Measurements from ENCODE around the gene ZNF407.

Gene ZNF407

DNA sequence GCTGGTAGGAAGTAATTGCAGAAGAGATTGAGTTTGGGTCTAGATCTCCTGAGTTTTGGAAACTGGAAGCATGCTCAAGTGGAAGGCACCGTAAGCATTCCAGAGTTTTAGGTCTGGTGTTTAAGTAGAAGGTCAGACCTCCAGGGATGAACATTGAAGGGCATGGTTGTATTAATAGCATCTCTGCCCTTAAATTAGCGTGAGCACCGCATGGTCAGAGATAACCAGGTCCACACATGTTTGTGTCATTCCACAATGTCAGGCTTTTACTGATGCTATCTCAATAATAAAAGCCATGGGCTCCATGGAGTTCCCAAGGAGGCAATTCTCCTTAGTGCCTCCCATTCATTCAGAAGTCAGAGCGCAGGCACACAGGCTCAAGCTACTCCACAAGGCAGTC lies 28.3 kb upstream of the ZNF407 start:
- DNase-seq (ENCODE audit: extremely low spot score), result no peak
- ChIA-PET POLR2A (no interaction called here), CTCF (interaction anchor here (1.5 to 2.0 kb wide), 2 partner anchors 16 to 17 kb away, joined by 3 to 10 read pairs; no protein-coding TSS in a partner anchor)
- TF ChIP-seq, protein P1, sequence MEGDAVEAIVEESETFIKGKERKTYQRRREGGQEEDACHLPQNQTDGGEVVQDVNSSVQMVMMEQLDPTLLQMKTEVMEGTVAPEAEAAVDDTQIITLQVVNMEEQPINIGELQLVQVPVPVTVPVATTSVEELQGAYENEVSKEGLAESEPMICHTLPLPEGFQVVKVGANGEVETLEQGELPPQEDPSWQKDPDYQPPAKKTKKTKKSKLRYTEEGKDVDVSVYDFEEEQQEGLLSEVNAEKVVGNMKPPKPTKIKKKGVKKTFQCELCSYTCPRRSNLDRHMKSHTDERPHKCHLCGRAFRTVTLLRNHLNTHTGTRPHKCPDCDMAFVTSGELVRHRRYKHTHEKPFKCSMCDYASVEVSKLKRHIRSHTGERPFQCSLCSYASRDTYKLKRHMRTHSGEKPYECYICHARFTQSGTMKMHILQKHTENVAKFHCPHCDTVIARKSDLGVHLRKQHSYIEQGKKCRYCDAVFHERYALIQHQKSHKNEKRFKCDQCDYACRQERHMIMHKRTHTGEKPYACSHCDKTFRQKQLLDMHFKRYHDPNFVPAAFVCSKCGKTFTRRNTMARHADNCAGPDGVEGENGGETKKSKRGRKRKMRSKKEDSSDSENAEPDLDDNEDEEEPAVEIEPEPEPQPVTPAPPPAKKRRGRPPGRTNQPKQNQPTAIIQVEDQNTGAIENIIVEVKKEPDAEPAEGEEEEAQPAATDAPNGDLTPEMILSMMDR (IDR thresholded peaks at IDR 0.05; ENCODE audit: control extremely low read depth, extremely low read depth, low read depth, missing control alignments), result no peak

DNA sequence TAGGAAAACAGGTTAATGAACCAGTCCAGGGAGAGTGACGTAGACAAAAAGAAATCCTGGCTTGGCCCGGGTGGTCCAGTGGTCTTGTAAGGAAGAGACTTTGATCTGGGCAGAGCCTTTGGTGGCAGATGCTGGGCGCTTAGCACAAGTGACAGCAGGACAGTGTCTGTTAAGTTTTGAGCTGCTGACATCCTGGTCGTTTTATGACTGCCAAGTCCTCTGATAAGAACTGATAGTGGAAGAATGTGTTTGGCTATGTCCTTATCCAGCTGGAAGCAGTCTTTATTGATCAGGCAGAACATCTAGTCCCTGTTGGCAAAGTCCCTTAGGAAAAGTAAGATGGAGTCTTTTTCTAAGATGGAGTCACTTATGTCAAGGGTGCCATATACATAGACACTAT lies 27.4 kb upstream of the ZNF407 start:
- POLR2A ChIA-PET, result no interaction called here
- CTCF ChIA-PET, result interaction anchor here (1.0 to 1.5 kb wide), 5 partner anchors 10 to 372 kb away, joined by 3 to 5 read pairs (median 3); no protein-coding TSS in a partner anchor
- TF ChIP-seq, protein P1 (IDR thresholded peaks at IDR 0.05; ENCODE audit: control extremely low read depth, extremely low read depth, low read depth, missing control alignments), result no peak
- no peak for DNase-seq (ENCODE audit: extremely low spot score)

DNA sequence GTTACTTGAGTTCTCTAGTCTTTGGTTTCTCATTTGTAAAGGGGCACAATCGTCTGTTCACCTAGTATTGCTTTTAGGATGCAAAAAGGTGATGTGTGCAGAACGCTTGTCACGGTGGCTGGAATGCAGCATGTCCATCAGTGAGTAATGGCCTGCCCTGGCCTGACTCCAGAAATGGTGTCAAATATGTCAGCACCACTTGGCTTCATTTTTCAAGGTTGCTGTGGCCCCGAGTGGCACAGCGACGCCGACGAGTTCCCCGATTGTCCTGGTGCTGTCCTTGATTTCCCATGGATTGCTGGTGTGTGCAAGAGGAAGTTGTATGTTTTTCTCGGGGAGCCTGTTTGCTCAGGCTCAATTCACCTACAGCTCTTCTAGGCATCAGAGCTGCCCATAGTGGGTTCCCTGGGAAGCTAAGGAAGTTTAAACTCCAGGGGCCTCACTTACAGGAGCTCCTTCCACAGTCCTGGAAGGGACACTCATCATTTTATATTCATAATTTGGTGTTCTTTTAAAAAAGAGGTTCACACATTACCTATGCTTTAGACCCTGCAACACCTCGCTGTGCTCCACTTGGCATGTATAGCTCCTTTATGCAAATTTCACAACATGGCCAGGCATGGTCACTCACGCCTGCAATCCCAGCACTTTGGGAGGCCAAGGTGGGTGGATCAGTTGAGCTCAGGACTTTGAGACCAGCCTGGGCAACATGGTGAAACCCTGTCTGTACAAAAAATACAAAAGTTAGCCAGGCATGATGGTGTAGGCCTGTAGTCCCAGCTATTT lies 25.6 kb upstream of the ZNF407 start:
- no peak for DNase-seq (ENCODE audit: extremely low spot score)
- TF ChIP-seq, protein P1 (IDR thresholded peaks at IDR 0.05; ENCODE audit: control extremely low read depth, extremely low read depth, low read depth, missing control alignments), result no peak
- ChIA-PET CTCF (interaction anchor here (0.6 to 0.8 kb wide), 2 partner anchors 8 to 1558 kb away, joined by 3 read pairs; no protein-coding TSS in a partner anchor), POLR2A (no interaction called here)

DNA sequence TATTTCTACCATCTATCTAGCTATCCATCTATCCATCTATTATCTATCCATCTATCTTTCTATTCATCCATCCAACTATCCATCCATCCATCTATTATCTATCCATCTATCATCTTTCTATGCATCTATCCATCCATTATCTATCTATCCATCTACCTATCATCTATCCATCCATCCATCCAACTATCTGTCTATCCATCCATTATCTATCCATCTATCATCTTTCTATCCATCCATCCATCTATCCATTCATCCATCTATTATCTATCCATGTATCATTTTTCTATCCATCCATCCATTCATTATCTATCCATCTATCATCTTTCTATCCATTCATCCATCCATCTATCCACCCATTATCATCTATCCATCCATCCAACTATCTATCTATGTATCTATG lies 24.6 kb upstream of the ZNF407 start:
- TF ChIP-seq, protein P1 (IDR thresholded peaks at IDR 0.05; ENCODE audit: control extremely low read depth, extremely low read depth, low read depth, missing control alignments), result no peak
- CTCF ChIA-PET, result interaction anchor here (0.6 kb wide), 1 partner anchor 1559 kb away, joined by 3 read pairs; no protein-coding TSS in a partner anchor
- POLR2A ChIA-PET, result no interaction called here
- DNase-seq (ENCODE audit: extremely low spot score), result no peak

DNA sequence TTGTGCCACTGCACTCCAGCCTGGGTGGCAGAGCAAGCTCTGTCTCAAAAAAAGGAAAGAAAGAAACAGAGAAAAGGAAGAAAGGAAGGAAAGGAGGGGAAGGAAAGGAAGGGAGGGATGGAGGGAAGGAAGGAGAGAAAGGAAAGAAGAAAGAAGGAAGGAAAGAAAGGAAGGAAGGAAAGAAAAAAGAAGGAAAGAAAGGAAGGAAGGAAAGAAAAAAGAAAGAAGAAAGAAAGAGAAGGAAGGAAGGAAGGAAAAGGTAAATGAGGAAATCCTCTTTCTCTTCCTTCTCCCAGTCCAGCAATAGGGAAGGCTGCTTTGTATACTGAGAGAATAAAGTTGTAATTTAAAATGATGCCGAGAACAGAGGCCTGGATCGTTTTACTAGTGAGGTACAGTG lies 22.8 kb upstream of the ZNF407 start:
- TF ChIP-seq, protein P1 (IDR thresholded peaks at IDR 0.05; ENCODE audit: control extremely low read depth, extremely low read depth, low read depth, missing control alignments), result no peak
- POLR2A ChIA-PET, result interaction anchor here (0.6 kb wide), 1 partner anchor 1798 kb away, joined by 3 read pairs; no protein-coding TSS in a partner anchor
- CTCF ChIA-PET, result interaction anchor here (1.1 kb wide), 1 partner anchor 11 kb away, joined by 3 read pairs; no protein-coding TSS in a partner anchor
- DNase-seq (ENCODE audit: extremely low spot score), result no peak

DNA sequence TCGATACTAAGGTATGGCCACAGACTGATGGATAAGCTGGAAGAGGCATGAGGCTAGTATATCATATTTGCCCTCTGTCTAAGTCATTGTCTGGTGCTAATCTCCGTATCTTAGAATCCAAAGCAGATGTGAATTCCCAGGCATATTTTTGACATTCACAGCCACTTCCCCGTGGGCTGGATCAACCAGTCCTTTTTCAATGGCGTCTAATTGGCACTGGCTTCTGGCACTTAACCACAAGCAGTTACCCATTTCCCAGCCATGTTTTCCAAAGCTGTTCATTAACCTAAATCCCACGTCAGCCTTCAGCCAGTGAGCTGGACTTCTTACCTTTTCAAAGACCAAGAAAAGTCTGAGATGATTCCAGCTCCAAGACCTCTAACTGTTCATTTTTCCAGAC lies 20.7 kb upstream of the ZNF407 start:
- CTCF ChIA-PET, result interaction anchor here (0.8 to 1.2 kb wide), 2 partner anchors 14 to 25 kb away, joined by 3 to 5 read pairs; no protein-coding TSS in a partner anchor
- TF ChIP-seq, protein P1 (IDR thresholded peaks at IDR 0.05; ENCODE audit: control extremely low read depth, extremely low read depth, low read depth, missing control alignments), result no peak
- DNase-seq (ENCODE audit: extremely low spot score), result no peak
- POLR2A ChIA-PET, result no interaction called here

Data from GM10248 (cell line).